GM12801 (cell line): Measurements from ENCODE around the gene NOP9.

Experiments used
- CTCF ChIP-seq: IDR thresholded peaks from one replicate; pipeline ENCODE4 v1.5.1; 2011; ENCODE audit warnings: control low read depth; ENCODE audit not compliant: insufficient read length; ENCODE audit errors: extremely low read depth

NOP9 gene

GRCh38 chr14:24266344-24267244, 33.1 kb upstream of the NOP9 start:
- no peak for TF ChIP-seq CTCF

- no peak for TF ChIP-seq CTCF
Observed at GRCh38 chr14:24267516-24267915, 32.1 kb upstream of the NOP9 start.

- no peak for TF ChIP-seq CTCF
Observed at GRCh38 chr14:24268225-24268624, 31.4 kb upstream of the NOP9 start.

- TF ChIP-seq CTCF: no peak
Observed at GRCh38 chr14:24269368-24269767, 30.3 kb upstream of the NOP9 start.

GRCh38 chr14:24269910-24270536, 29.6 kb upstream of the NOP9 start:
- no peak for TF ChIP-seq CTCF

GRCh38 chr14:24270537-24271133, 29.0 kb upstream of the NOP9 start:
- no peak for TF ChIP-seq CTCF

- TF ChIP-seq CTCF: no peak
Observed at GRCh38 chr14:24271134-24271833, 28.4 kb upstream of the NOP9 start, which contains the start of gene RABGGTA. Gene RABGGTA, minus strand, starts transcription at chr14:24271597. Its CDS starts 482 bp downstream, at chr14:24271115.
